Tongue (tissue), 2 donors: ENCODE results near the gene RNF10. TPM values are rescaled to one million over a fixed set of nuclear protein-coding genes. Genes with fewer than 3 reads are reported as not detected.
"Not testable (repeated sequence)": the region's sequence is repeated elsewhere in the genome, so short reads cannot be mapped to it uniquely, and the experiment has no call there.

ENCODE experiments used
- DNase-seq: peaks from one replicate; pipeline ENCODE4 v3.0.0-alpha.2; 2015
- total RNA-seq: library from RNA; depleted of rRNA; stranded (reverse); fragments of >200 nt; gene quantifications from one replicate; pipeline ENCODE4 v1.2.3, GENCODE V29; 2014

RNF10 gene
- total RNA-seq = 172 TPM

GRCh38 chr12:120534203-120534702, at the start of gene RNF10:
RNF10 (plus strand) TSS chr12:120534356; CDS start chr12:120534812, 456 bp downstream.
- DNase-seq = peak; percentile 95

- no peak for DNase-seq
These were observed 47.9 kb upstream of the RNF10 start for GRCh38 chr12:120485961-120486881.

- DNase-seq = not testable (repeated sequence)
These were observed 46.6 kb upstream of the RNF10 start for GRCh38 chr12:120487552-120487951.

- DNase-seq = no peak
These were observed 46.0 kb upstream of the RNF10 start for GRCh38 chr12:120488057-120488640.

GRCh38 chr12:120489018-120489417, 45.1 kb upstream of the RNF10 start:
- no peak for DNase-seq

GRCh38 chr12:120490325-120490724, 43.8 kb upstream of the RNF10 start:
- DNase-seq = no peak

- no peak for DNase-seq
These were observed 43.2 kb upstream of the RNF10 start for GRCh38 chr12:120490833-120491512.

- peak; percentile 38 for DNase-seq
These were observed 38.9 kb upstream of the RNF10 start for GRCh38 chr12:120495186-120495730.

- peak; percentile 99 for DNase-seq
These were observed 38.3 kb upstream of the RNF10 start, which contains the start of gene DYNLL1 for GRCh38 chr12:120495731-120496412. DYNLL1 (plus strand) TSS chr12:120496113; CDS start chr12:120496422, 309 bp downstream.

GRCh38 chr12:120496413-120497340, 37.5 kb upstream of the RNF10 start:
- DNase-seq = peak; percentile 79

GRCh38 chr12:120497524-120498150, 36.5 kb upstream of the RNF10 start:
- no peak for DNase-seq

- no peak for DNase-seq
These were observed 35.2 kb upstream of the RNF10 start for GRCh38 chr12:120498870-120499515.

- no peak for DNase-seq
These were observed 33.6 kb upstream of the RNF10 start for GRCh38 chr12:120500581-120500980.

- no peak for DNase-seq
These were observed 29.6 kb upstream of the RNF10 start for GRCh38 chr12:120504587-120504986.

GRCh38 chr12:120508537-120508936, 25.6 kb upstream of the RNF10 start:
- DNase-seq = no peak

GRCh38 chr12:120514002-120514401, 20.2 kb upstream of the RNF10 start:
- DNase-seq = no peak

- DNase-seq = no peak
These were observed 18.7 kb upstream of the RNF10 start for GRCh38 chr12:120515496-120515895.

GRCh38 chr12:120519324-120519723, 14.8 kb upstream of the RNF10 start:
- DNase-seq = not testable (repeated sequence)

- DNase-seq = no peak
These were observed 11.6 kb upstream of the RNF10 start for GRCh38 chr12:120522568-120522967.
